ENCODE data around the gene CSTF2. TPM values are rescaled to one million over a fixed set of nuclear protein-coding genes. Genes with fewer than 3 reads are reported as not detected.
"Not testable (repeated sequence)": the region's sequence is repeated elsewhere in the genome, so short reads cannot be mapped to it uniquely, and the experiment has no call there.

Gene CSTF2
- 13.5 TPM for total RNA-seq

- DNase-seq (ENCODE audit: low spot score in 2 of 2) (peak; percentile 24 to 64), FAIRE-seq (no peak)
Measured at GRCh38 chrX:100819837-100820666, at the start of gene CSTF2. TSS of gene CSTF2 (plus strand) at chrX:100820391. CDS start at chrX:100820417, 26 bp downstream.

- FAIRE-seq; DNase-seq (ENCODE audit: low spot score in 2 of 2): not testable (repeated sequence)
Measured at GRCh38 chrX:100796371-100796770, 23.8 kb upstream of the CSTF2 start.

- FAIRE-seq (no peak), DNase-seq (ENCODE audit: low spot score in 2 of 2) (no peak)
Measured at GRCh38 chrX:100797359-100797758, 22.8 kb upstream of the CSTF2 start.

GRCh38 chrX:100798484-100799214, 21.5 kb upstream of the CSTF2 start:
- no peak for DNase-seq (ENCODE audit: low spot score in 2 of 2)
- no peak for FAIRE-seq

- no peak for DNase-seq (ENCODE audit: low spot score in 2 of 2)
- no peak for FAIRE-seq
Measured at GRCh38 chrX:100802843-100803242, 17.3 kb upstream of the CSTF2 start.

GRCh38 chrX:100804780-100805179, 15.4 kb upstream of the CSTF2 start:
- FAIRE-seq (no peak), DNase-seq (ENCODE audit: low spot score in 2 of 2) (no peak)

- not testable (repeated sequence) for FAIRE-seq; DNase-seq (ENCODE audit: low spot score in 2 of 2)
Measured at GRCh38 chrX:100808265-100808664, 11.9 kb upstream of the CSTF2 start.

GRCh38 chrX:100812216-100813158, 7.7 kb upstream of the CSTF2 start:
- FAIRE-seq: no peak

GRCh38 chrX:100817340-100817739, 2.9 kb upstream of the CSTF2 start:
- no peak for FAIRE-seq
- no peak for DNase-seq (ENCODE audit: low spot score in 2 of 2)

More at GRCh38 chrX:100812216-100813158, 7.7 kb upstream of the CSTF2 start:
- DNase-seq (ENCODE audit: low spot score in 2 of 2): no peak

- DNase-seq (ENCODE audit: low spot score in 2 of 2) (no peak), FAIRE-seq (no peak)
Measured at GRCh38 chrX:100819534-100819836, 706 bp upstream of the CSTF2 start.

- DNase-seq (ENCODE audit: low spot score in 2 of 2): no peak
- FAIRE-seq: no peak
Measured at GRCh38 chrX:100829730-100830129, 9.5 kb downstream of the CSTF2 start.

GRCh38 chrX:100830143-100830542, 10.0 kb downstream of the CSTF2 start:
- no peak for FAIRE-seq
- no peak for DNase-seq (ENCODE audit: low spot score in 2 of 2)

GRCh38 chrX:100830547-100830946, 10.4 kb downstream of the CSTF2 start:
- DNase-seq (ENCODE audit: low spot score in 2 of 2) (no peak), FAIRE-seq (no peak)

GRCh38 chrX:100831219-100831946, 11.2 kb downstream of the CSTF2 start:
- no peak for DNase-seq (ENCODE audit: low spot score in 2 of 2)
- FAIRE-seq: no peak

GRCh38 chrX:100850317-100850716, 30.1 kb downstream of the CSTF2 start:
- FAIRE-seq (no peak), DNase-seq (ENCODE audit: low spot score in 2 of 2) (no peak)

GRCh38 chrX:100852810-100853209, 32.6 kb downstream of the CSTF2 start:
- DNase-seq (ENCODE audit: low spot score in 2 of 2) (no peak), FAIRE-seq (no peak)

GRCh38 chrX:100863326-100863864, 43.2 kb downstream of the CSTF2 start:
- no peak for FAIRE-seq
- no peak for DNase-seq (ENCODE audit: low spot score in 2 of 2)

GRCh38 chrX:100864657-100865391, 44.6 kb downstream of the CSTF2 start:
- DNase-seq (ENCODE audit: low spot score in 2 of 2) (peak in 1 of 2 donors; percentile 2), FAIRE-seq (no peak)

GRCh38 chrX:100868273-100868672, 48.1 kb downstream of the CSTF2 start:
- DNase-seq (ENCODE audit: low spot score in 2 of 2) (no peak), FAIRE-seq (no peak)

All from frontal cortex (tissue), 4 donors.